SK-N-DZ (cell line): ENCODE results near the gene ITGA8.

ENCODE experiments used
- DNase-seq: peaks from one replicate; pipeline ENCODE4 v3.0.0-alpha.2; 2015; ENCODE audit warnings: low spot score

ITGA8 gene

DNA sequence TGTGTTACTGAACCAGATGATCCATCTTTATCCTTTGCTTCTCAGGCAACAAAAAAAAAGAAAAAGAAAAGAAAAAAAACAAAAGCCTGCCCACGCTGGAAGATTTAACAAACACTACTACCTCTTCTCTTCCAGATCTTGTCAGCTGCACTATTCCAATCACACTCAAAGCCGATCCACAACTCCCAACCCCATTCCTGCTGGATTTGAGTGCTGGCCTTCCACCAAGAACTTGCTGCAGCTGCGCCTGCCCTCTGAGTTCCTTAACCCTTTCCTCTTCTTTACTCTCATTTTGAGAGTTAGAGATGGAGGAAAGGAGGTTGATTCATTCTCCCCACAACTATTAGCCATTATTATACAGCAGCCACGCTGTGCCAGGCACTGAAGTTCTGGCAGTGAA, 16.0 kb upstream of the ITGA8 start:
- DNase-seq, result no peak

- no peak for DNase-seq
These were observed 10.6 kb upstream of the ITGA8 start for GRCh38 chr10:15730341-15730740.

GRCh38 chr10:15729890-15730289, 10.2 kb upstream of the ITGA8 start:
- DNase-seq, result no peak

GRCh38 chr10:15726042-15726441, 6.3 kb upstream of the ITGA8 start:
- no peak for DNase-seq

GRCh38 chr10:15725603-15726002, 5.9 kb upstream of the ITGA8 start:
- DNase-seq, result peak; percentile 63

- DNase-seq, result no peak
These were observed 5.0 kb upstream of the ITGA8 start for GRCh38 chr10:15724683-15725082.

GRCh38 chr10:15723803-15724202, 4.1 kb upstream of the ITGA8 start:
- DNase-seq, result no peak

- DNase-seq, result no peak
These were observed 1.0 kb upstream of the ITGA8 start for GRCh38 chr10:15720635-15721287.

DNA sequence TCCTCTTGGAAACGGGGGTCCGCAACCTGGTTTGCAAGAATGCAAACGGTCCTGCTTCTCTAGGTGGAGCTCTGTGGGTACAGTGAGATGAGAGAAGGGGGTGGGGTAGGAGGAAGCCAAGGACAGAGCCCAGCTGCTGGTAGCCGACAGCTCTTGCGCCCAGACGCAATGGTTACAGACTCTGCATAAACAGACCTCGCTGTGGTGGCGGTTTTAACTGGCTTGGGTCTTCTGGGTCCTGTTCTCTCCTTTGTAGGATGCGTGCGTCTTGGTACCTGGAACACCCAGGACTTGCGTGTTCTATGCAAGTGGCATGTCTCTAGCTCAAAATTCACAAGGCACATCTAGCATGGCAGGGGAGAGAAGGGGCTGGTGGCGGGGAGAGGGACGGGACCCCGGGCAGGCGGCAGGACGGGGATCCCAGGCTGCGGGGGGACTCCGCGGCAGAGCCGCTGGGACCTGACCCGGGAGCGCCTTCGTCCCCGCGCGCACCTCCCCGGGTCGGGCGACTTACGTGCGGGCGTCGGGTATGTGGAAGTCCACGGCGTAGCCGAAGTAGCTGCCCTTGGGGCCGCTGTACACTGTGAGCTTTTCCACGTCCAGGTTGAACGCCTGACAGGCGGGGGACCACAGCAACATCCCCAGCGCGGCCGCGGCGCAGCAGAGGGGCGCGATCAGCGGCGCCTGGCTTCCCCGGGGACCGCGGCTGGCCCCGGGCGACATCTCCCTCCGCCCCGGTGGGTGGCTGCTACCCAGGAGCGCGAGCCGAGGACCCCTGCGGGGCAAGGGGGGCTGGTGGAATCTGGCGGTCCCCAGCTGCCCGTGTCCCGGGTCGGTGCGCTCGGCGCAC, 448 bp downstream of the ITGA8 start:
- DNase-seq, result peak; percentile 16

GRCh38 chr10:15718694-15719048, 1.1 kb downstream of the ITGA8 start:
- DNase-seq, result no peak

- peak; percentile 4 for DNase-seq
These were observed 4.0 kb downstream of the ITGA8 start for GRCh38 chr10:15715619-15716227.

DNA sequence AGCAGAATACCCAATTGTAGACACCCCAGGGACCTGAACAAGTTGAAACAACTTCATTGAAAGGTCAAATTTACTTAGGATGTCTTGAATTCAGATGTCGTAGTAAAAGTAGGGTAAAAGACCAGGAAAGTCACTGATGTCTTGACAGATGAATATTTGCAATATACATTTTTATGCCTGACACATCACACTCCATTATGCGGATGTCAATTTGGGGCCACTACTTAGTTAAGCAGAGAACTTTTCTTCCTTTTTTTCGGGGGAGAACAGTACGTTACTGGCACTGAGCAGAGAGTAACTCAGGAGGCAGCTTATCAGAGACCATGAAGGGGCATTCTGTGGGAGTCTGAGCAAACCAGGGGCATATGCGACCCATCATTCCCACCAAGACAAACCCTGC, 4.9 kb downstream of the ITGA8 start:
- no peak for DNase-seq

- DNase-seq, result no peak
These were observed 6.8 kb downstream of the ITGA8 start for GRCh38 chr10:15712883-15713282.

DNA sequence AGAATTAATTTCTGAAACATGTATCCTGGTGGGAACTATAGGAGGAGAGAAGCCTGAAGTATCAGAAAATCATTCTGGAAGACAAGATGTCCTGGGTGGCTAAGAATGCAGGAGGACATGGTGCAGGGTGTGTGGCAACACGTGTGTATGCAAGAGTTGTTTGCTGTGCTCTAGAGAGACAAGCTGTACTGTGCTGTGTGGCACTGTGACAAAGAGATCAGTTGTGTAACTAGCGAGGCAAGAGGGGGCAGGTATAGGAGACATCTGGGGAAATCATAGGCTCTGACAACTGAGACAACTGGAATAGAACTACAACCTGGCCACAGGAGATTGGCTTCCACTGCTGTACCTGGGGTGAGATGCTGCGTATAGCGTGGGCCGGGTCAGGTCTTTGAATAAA, 9.3 kb downstream of the ITGA8 start:
- DNase-seq, result no peak

GRCh38 chr10:15705298-15705697, 14.4 kb downstream of the ITGA8 start:
- DNase-seq, result no peak

DNA sequence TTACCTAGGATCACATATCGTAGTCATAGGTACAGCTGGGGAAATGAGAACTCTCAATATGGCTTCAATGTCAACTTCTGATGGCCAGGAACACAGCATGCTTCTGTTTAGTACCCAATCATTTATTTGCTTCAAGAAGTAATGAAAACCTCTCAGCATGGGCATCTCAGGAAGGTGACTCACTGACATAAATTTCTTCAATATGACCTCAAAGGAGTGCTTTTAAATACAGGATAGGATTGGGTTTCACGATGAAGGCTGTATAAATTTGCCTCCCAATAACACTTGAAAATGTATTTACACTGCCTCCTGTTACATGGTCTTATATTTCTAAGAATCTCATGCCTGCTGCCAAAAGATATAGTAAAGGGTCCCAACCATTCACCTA, 15.1 kb downstream of the ITGA8 start:
- DNase-seq, result no peak

DNA sequence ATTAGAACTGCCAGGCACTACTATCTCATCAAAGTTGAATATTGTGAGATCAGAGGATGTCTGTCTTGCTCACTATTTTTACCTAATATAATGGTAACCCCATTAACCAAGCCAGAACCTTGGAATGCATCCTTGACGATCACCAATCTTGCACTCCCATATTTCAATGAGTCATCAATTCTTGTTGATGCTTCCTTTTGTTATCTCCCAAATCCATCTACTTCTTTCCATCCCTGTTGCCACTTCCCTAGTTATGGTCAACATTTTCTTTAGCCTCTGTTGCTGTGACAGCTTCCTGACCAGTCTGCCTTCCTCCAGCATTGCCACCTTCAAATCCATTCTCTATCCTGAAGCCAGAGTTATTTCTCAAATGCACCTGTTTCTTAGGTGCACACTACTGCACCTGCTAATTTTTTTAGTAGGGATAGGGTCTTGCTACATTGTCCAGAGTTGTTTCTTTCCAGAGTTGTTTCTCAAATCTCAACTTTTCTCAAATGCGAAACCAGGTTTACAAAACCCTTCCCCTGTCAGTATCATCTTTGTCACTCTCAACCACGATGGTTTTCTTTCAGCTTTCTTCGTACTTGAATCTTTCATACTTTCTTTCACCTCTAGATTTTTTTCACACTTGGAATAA, 15.7 kb downstream of the ITGA8 start:
- DNase-seq, result no peak

GRCh38 chr10:15703151-15703880, 16.4 kb downstream of the ITGA8 start:
- DNase-seq, result no peak

- DNase-seq, result no peak
These were observed 19.5 kb downstream of the ITGA8 start for GRCh38 chr10:15700078-15700674.

DNA sequence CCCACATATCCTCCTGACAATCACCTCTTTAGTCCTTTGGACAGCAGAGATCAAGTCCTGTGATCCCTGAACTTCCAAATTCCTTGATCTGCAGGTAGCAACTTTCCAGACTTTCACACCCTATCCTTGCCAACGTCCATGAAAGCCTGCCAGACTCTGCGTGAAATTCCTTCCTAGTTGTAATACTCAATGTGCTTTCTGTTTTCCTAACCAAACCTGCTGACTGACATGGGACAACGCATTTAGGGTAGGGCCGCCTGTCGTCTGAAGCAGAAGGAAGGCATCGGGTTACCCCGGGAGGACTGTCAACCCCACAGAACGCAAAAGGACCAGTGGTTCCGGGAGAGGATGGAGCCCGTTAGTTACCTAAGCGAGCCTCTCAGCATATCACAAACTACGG, 23.9 kb downstream of the ITGA8 start:
- DNase-seq, result no peak

DNA sequence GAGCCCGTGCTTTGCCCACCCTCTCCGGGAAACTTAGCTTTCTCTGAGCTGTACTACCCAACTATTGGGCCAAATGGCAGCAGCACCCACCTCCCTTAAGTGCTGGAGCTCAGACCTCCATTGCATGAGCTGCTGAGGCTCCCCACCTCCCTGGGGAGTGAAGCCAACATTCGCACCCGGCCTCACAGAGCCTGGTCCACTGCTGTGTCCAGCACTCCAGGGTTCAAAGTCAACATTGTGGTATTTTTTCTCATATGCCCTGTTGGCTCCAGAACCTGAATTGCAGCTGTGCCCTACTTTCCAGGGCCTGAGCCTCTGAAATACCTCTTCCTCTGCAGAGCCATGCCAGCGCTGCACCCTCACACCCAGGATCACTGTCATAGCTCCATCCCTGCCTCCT, 29.7 kb downstream of the ITGA8 start:
- no peak for DNase-seq
